HG02840 (cell line): Measurements from ENCODE around the gene CKLF.
"Not testable (repeated sequence)": the region's sequence is repeated elsewhere in the genome, so short reads cannot be mapped to it uniquely, and the experiment has no call there.

Experiments
- ATAC-seq: cut with Tn5 transposase; IDR thresholded peaks from one replicate; pipeline ENCODE4 v1.9.1; 2021; ENCODE audit warnings: mild to moderate bottlenecking, moderate library complexity, moderate number of reproducible peaks; ENCODE audit not compliant: unreplicated experiment, low FRiP score

Gene CKLF

DNA sequence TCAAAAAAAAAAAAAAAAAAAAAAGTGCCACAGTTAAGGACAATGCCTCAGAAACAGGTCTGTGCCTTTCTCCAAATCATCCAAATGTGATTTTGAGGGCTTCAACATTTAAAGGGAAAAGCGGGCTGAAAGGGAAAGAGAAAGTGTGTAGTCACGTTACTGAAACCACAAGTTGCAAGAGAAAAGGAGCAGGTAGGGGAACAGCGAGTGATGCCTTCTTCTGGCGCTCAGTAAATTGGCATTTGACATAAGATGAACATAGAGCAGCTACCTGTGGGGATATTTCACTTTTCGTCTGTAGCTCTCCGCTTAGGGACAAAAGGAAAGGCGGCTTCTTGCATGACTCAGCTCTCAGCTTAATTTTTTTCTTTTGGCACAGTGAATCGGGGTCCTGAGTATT, 37.9 kb downstream of the CKLF start:
- ATAC-seq: no peak

DNA sequence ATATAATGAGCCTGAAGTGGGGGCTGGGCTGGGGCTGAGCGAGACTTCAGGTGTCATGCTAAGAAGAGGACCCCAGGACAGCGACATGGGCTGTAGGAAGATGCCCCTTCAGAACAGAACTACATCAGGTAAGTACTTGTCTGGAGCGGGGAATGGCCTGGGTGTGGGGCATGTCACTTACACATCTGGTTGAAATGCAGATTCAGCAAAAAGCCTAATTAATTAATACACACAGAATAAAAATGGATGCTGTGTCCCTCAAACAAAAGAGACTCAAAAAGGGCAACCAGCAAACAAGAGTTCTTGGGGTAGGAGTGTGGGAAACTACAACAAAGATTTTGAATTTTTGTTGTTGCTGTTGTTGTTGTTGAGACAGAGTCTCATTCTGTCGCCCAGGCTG, 38.6 kb downstream of the CKLF start:
- ATAC-seq: no peak

DNA sequence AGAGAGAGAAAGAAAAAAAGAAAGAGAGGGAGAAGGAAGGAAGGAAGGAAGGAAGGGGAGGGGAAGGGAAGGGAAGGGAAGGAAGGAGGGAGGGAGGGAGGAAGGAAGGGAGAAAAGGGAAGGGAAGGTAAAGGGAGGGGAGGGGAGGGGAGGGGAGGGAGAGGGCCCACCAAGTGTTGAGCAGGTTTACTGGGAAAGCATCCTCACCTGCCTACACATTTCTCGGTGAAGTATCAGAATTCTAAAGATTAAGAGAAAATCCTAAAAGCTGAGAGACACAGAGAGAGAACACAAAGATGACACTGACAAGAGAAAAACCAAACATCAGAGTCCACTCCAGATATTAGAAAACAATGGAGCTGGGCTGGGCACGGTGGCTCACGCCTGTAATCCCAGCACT, 39.9 kb downstream of the CKLF start:
- no peak for ATAC-seq

DNA sequence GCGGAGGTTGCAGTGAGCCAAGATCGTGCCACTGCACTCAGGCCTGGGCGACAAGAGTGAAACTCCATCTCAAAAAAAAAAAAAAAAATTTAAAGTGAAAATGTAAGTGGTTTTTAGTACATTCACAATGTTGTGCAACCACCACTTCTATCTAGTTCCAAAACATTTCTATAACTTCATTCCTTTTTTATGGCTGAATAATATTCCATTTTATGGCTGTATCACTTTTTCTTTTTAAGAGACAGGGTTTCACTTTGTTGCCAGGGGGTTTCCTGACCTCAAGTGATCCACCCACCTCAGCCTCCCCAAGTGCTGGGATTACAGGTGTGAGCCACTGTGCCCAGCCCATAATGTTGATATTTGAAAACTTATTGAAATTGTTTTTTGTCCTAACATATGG, 40.4 kb downstream of the CKLF start:
- no peak for ATAC-seq

DNA sequence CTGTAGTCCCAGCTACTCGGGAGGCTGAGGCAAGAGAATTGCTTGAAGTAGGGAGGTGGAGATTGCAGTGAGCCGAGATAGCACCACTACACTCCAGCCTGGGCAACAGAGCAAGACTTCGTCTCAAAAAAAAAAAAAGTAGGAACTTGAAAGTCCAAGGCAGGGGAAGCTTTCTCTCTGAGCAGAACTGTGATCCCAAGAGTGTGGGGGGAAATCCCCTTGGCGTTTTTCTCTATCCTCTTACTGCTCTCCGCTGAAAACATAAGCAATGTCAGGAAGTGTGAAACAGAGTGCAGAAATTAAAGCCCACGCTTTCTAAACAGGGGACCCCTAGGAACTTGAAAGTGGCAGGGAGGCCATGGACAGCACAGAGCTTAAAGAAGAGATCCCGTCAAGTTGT, 42.4 kb downstream of the CKLF start:
- no peak for ATAC-seq

DNA sequence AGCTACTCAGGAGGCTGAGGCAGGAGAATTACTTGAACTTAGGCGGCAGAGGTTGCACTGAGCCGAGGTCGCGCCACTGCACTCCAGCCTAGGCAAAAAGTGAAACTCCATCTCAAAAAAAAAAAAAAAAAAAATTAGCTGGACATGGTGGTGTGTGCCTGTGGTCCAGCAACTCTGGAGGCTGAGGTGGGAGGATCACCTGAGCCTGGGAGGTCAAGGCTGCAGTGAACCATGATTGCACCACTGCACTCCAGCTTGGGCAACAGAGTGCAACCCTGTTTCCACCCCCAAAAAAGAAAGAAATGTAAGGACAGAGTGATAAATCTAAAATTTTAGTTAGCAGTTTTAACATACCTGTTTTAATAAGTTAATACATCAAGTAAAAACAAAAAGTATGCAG, 44.2 kb downstream of the CKLF start:
- not testable (repeated sequence) for ATAC-seq

DNA sequence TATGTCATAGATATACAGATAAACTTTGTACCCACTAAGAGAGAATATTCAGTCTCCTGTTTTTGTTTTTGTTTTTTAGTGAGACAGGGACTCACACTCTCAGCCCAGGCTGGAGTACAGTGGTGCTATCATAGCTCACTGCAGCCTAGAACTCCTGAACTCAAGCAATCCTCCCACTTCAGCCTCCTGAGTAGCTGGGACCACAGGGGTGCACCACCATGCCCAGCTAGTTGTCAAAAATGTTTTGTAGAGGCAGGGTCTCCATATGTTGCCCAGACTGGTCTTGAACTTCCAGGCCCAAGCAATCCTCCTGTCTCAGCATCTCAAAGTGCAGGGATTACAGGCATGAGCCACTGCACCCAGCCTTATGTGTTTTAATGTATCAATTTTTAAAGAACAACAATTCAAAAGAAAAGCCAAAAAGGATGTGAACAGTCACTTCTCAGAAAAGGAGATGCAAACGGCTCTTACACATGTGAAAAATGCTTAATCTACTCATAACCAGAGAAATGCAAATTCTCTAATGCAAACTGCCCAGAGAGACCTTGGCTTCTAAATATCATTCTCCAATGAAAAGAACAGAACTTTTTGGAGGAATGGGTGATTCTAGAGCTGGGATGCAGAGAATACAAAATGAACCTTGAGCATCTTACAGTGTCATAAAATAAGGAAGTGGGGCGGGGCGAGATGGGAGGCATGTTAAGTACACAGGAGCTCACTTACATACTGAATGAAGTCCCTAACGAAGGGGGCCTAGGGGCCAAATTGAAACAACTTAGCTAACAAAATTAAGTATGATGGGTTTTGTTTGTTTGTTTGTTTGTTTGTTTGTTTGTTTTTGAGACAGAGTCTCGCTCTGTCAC, 44.8 kb downstream of the CKLF start:
- no peak for ATAC-seq

DNA sequence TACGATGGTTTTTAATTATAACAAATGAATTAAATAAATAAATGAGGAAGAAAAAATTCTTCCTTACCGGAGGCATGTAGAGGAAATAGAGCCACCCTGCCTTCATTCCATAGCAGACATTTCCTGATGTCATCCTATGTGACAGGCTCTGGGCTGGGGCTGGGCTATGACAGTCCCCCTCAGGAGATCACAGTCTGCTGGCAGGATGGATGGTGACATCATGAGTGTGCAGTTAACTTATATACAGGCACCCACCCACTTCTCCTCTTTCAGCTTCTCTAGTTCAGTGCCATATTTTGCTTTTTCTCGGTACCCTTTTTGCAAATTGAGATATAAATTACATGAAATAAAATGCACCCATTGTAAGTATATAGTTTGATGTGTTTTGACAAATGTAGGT, 45.7 kb downstream of the CKLF start:
- ATAC-seq: no peak

DNA sequence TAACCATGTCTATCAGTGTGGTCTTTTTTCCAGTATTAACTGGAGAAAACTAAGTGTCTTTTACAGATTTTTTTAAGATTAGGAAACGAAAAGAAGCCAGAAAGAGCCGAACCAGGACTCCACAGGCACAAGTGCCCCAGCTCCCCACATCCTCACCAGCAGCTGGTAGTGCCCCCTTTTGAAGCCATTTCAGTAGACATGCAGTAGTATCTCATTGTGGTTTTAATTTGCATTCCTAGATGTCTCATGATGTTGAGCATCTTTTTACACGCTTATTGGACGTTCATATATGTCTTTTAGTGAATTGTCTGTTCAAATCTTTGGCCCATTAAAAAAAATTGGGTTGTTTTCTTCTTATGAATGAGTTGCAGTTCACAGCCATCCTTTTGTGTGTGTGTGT, 47.4 kb downstream of the CKLF start:
- ATAC-seq: no peak

DNA sequence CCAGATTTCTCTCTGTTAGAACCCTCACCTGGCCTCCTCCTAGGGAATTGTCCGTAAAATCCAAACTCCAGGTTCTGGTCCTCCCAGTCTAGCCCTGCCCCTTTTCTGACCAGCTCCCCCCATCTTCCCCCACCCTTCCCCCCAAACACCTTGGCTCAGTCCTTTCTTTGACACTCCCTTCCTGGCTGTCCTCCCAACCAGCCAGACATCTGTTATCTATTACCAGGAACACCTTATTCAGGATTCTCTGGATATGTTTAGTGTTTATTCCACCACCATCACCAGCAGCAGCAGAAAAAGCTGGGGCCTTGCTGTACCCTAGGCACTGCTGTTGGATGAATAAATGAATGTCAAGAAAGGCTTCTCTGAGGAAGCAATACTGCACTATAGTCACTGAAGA, 48.1 kb downstream of the CKLF start:
- no peak for ATAC-seq

DNA sequence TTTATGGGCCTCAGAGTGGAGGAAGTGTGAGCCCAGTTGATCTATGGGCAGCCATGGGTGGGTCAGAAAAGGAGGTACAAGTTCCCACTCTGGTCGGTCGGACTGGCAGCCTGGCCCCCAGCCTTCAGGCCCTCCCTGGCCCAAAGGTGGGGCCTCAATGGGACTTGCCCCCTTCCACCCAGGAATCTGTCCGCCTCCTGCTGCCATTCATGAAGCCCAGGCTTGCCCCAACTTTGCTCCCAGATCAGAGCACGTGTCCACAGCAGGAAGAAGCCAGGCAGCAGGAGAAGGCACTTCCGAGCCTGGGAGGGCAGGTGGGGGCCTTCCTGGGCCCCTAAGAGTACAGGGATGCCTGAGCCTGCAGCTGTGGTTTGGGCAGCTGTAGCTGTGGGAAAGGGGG, 49.1 kb downstream of the CKLF start:
- no peak for ATAC-seq

DNA sequence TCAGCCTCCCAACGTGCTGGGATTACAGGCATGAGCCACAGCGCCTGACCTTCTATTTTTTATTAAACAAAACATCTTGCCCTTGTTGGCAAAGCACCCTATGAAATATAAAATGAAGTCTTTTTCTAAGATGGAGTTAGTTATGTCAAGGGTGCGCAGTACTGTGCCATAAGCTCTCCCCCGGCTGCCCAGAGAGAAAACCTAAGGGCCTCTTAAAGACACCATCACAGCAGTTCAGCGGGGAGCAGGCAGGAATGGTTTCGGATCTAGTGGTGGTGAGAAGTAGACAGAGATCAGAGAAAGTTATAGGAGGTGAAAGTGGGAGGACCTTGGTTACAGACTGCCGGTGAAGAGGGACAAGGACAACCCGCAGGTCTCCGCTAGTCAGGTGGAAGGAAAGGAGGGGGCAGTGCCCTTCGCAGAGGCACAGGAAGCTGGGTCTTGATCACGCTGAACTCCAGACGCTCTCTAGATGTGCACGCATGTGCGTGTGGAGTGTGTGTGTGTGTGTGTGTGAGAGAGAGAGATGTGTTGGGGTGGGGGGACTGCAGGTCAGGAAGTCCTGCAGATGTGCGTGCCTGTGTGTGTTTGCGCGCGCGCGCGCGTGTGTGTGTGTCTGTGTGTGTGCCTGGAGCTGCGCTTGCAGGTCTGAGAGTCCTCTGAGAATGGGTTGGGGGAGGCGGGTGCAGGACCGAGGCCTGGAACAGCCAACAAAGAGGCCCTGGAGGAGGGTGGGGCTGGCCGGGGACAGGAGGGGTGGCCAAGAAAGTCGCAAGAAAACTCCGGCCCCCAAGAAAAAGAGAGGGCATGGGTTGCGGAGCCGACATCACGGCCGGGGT, 51.4 kb downstream of the CKLF start:
- ATAC-seq: no peak

DNA sequence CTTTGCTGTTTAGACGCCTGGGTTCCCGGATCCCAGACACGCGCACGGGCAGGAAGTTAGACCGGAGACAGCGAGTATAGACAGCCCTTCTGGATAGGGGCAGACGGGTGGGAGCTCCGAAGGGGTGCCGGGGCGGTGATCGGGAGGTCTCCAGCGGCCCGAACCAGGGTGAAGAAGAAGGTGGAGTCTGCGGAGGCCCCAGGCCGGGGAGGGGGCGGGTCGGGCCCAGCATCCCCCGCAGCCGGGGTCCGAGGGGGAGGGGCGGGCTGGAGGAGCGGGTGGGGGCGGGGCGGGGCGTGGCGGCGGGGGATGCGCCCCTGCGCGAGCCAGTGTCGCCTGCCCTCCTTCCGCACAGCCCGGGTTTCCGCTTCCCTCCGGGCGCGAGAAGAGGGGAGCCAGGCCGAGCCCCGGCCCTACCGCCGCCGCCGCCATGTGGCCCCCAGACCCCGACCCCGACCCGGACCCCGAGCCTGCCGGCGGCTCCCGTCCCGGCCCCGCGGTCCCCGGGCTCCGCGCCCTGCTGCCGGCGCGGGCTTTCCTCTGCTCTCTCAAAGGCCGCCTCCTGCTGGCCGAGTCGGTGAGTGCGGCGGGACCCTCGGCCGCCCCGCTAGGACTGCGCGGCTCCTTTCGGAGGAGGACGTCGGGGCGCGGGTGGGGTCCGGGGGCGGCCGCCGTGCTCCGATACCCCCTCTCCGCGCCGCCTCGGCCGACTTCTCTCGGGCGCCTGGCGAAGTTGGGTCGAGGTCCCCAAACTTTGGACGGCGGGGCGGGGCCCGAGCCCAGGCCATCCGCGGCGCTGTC, 52.2 kb downstream of the CKLF start, which contains the start of gene CMTM3:
CMTM3 (plus strand) TSS at position 329 of the 801 bp plus-strand sequence; CDS start at position 431, 102 bp downstream.
- peak; percentile 55 for ATAC-seq

DNA sequence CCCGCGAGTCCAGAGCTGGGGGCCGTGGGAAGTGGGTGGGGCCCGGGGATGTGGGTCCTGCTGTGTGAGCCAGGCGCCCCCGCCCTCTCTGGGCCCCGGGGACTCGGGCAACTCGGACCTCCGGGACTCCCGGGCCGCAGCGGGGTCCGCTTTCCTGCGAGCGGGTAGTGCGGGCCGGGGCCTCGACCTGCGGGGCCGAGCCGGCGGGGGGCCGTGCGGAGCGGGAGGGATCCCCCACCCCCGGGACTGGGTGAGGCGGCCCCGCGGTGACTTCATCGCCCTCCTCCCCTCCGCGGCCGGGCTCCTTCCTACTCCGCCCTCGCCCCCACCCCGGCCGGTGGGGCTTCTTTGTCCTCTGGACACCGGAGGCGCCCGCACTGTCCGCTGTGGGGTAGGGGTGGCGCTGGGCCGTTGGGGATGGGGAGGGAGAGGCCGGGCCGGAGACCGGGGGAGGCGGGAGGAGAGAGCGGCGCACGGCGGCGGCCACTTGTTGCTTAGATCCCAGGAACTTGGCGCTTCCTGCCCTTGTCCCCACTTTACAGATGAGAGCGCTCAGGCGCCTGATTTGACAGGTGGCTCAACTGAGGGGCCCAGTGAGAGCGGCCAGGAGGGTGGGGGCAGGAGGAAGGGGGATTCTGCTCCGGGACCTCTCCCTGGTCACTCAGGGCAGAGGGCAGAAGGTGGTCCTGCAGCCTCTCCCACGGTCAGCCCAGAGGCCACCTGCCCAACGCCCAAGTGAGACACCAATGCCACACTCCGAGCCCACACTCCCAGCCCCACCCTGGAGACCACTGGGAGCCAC, 53.0 kb downstream of the CKLF start:
- ATAC-seq: peak; percentile 18

DNA sequence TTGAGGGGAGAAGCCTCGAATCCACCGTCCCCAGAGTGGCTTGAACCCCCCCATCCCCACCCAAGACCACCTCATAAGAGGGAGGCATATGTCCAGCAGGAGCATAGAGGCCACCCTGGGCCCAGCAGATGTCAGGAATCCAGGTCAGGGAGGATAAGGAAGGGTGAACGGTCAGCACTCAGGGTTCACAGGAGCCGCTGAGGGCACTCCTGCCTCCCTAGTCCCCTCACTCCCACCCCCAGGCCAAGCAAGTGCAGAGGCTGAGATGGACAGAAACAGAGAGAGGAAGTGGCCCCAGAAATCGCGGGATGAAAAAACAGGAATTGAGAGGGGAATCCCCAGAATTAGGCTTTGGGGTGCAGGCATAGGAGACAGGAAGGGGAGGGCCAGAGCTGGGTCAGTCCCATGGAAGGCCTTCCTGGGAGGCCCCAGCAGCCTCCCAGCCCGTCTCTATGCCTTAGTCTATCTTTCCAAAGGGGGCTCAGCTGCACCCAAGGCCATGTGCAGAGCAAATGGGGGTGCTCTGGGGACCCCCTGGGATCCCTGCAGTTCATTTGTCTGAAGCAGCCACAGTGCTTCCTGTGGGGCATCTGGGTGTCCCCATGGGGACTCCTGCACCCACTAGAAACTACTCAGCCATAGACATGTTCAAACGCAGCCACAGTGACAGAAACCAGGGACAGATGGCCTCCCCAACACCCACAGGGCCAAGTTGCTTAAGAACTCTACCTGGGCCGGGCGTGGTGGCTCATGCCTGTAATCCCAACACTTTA, 53.8 kb downstream of the CKLF start:
- ATAC-seq: no peak

DNA sequence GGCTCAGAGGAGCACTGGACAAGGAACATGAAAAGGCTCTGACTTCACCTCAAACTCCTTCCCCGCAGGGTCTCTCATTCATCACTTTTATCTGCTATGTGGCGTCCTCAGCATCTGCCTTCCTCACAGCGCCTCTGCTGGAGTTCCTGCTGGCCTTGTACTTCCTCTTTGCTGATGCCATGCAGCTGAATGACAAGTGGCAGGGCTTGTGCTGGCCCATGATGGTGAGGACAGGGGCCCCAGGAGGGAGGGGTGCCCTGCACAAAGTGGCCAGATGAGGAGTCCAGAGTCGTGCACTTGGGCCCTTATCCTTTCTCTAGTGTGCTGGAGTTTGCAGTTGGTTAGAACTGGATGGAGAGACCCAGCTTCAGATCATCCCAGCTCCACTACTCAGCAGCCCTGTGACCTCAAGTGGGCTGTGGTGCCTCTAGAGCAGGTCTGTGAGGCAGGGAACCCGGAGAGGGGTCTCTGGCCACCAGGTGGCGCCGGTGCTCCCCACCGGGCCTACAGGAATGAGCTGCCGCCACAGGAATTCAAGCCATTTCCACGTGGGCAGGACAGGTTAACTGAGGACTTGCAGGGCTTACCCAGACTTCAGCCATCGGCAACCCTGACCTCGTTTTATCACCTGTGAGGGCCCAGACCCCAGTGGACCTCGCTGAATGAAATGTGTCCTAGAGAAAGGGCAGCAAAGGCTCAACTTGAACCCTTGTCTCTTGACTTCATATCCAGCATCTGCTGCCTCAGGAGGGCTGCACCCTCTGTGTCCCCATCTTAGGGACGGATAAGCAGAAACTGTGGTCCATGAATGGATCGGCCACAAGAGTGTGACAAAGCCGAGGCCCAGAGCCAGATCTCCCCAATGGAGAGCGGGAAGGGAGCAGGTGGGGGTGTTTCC, 56.1 kb downstream of the CKLF start:
- ATAC-seq: no peak

DNA sequence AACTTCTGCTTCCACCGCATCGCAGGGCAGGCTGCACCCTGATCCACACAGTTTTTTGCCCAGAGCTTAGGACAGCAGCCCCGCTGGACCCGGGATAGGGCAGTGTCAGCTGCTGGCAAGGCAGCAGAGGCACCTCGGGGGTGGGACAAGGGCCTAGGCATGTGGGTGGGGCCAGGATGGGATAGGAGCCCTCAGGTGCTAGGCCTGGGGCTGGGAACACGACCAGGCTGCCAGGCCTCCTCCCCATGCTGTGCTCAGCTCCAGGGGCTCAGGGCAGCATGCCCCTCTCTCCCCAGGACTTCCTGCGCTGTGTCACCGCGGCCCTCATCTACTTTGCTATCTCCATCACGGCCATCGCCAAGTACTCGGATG, 56.7 kb downstream of the CKLF start:
- ATAC-seq: no peak

DNA sequence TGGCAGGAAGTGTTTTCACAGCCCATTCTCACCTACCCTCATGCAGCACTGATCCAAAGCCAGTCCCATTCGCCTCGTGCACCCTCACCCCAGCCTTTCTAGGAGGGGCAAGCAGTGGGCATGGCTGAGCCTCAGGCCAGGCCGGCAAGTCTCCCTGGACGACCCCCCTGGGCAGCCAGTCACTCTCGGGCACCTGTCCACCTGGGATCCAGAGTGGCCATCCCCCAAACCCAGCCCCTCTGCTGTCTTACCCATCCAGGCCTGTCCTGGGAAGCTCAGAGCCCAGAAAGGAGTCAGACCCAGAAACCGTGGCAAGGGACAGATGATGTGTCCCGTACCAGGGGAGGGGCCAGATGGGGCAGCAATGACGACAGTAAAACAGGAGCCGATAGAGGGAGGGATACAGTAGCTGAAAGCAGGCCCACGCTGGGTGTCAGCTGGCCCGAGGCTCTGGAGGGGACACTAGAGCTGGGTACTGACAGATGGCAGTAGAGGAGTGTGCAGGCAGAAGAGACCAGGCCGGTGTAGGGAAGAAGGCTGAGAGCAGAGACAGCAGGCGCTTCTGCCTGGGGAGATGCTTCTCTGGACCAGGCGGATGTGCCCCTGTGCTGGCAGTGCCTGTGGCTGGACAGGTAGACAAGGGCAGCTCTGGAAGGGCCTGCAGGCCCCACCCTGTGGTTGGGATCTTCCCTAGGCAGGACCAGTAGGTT, 57.9 kb downstream of the CKLF start:
- ATAC-seq: no peak
